NB4 (cell line): ENCODE measurements around the gene AXIN2.

Experiments
- DNase-seq: peaks from one replicate; pipeline ENCODE4 v3.0.0; 2010; ENCODE audit warnings: low read depth
- H3K4me3 ChIP-seq: one replicate; pipeline ENCODE4 v1.5.1; 2011; ENCODE audit warnings: mild to moderate bottlenecking, low read depth, low read length, moderate library complexity
- CTCF ChIP-seq: IDR thresholded peaks from one replicate; pipeline ENCODE4 v1.5.1; 2012; ENCODE audit warnings: low read depth, low read length
- MAX ChIP-seq: IDR thresholded peaks from 2 replicates; pipeline ENCODE4 v1.6.1; 2011; ENCODE audit warnings: low read depth, low read length
- MYC ChIP-seq: IDR thresholded peaks from 2 replicates; pipeline ENCODE4 v1.6.1; 2011; ENCODE audit warnings: low read depth, low read length
- POLR2A ChIP-seq: IDR thresholded peaks from 2 replicates; pipeline ENCODE4 v1.6.1; 2011; ENCODE audit warnings: mild to moderate bottlenecking; ENCODE audit not compliant: insufficient read length; ENCODE audit errors: extremely low read depth

AXIN2 gene

GRCh38 chr17:65518256-65518655 is 43.2 kb downstream of the AXIN2 start:
- TF ChIP-seq CTCF (no peak), MYC (no peak), POLR2A (no peak), MAX (no peak)
- H3K4me3 ChIP-seq = no peak overlapping the region
- no peak for DNase-seq

- H3K4me3 ChIP-seq = no peak overlapping the region
- DNase-seq = no peak
- no peak for TF ChIP-seq CTCF
- TF ChIP-seq MAX = no peak
- no peak for TF ChIP-seq POLR2A
- TF ChIP-seq MYC = no peak
Measured at GRCh38 chr17:65515959-65516948, 45.2 kb downstream of the AXIN2 start.

- no peak overlapping the region for H3K4me3 ChIP-seq
- no peak for DNase-seq
- no peak for TF ChIP-seq POLR2A
- TF ChIP-seq MAX = no peak
- no peak for TF ChIP-seq MYC
- TF ChIP-seq CTCF = no peak
Measured at GRCh38 chr17:65515512-65515911, 45.9 kb downstream of the AXIN2 start.

- TF ChIP-seq MAX (no peak), CTCF (no peak), MYC (no peak), POLR2A (no peak)
- H3K4me3 ChIP-seq = no peak overlapping the region
- DNase-seq = no peak
Measured at GRCh38 chr17:65514541-65514940, 46.9 kb downstream of the AXIN2 start.

GRCh38 chr17:65514082-65514481 is 47.4 kb downstream of the AXIN2 start:
- TF ChIP-seq CTCF (no peak), MAX (no peak), MYC (no peak), POLR2A (no peak)
- no peak for DNase-seq
- H3K4me3 ChIP-seq = no peak overlapping the region
